ENCODE data around the gene ZBTB18.
"Not testable (repeated sequence)": the region's sequence is repeated elsewhere in the genome, so short reads cannot be mapped to it uniquely, and the experiment has no call there.

Gene ZBTB18

GRCh38 chr1:244022864-244023440, 28.1 kb upstream of the ZBTB18 start:
- Mint-ChIP-seq H3K4me3 (no peak overlapping the region), H3K36me3 (peaks cover 0 to 3% of the 10 kb centered on the region in 2 donors), H3K4me1 (no peaks in the 10 kb centered on the region), H3K27me3 (peaks cover 0 to 18% of the 10 kb centered on the region in 2 donors), H3K9me3 (peaks cover 0 to 2% of the 10 kb centered on the region in 2 donors), H3K27ac (no peak overlapping the region)
- ATAC-seq (replicated peaks) = no peak
- no peak for DNase-seq

- Mint-ChIP-seq H3K36me3 (no peaks in the 10 kb centered on the region), H3K27me3 (peaks cover 0 to 9% of the 10 kb centered on the region in 2 donors), H3K27ac (no peak overlapping the region), H3K4me3 (no peak overlapping the region), H3K4me1 (no peaks in the 10 kb centered on the region), H3K9me3 (no peaks in the 10 kb centered on the region)
- no peak for ATAC-seq (replicated peaks)
- no peak for DNase-seq
Observed at GRCh38 chr1:244027491-244028145, 23.5 kb upstream of the ZBTB18 start.

- ATAC-seq (replicated peaks) (no peak), DNase-seq (no peak)
- Mint-ChIP-seq H3K27me3 (peaks cover 8 to 9% of the 10 kb centered on the region in 2 donors), H3K9me3 (no peaks in the 10 kb centered on the region), H3K4me1 (no peaks in the 10 kb centered on the region), H3K36me3 (no peaks in the 10 kb centered on the region), H3K4me3 (no peak overlapping the region), H3K27ac (no peak overlapping the region)
Observed at GRCh38 chr1:244028701-244029100, 22.4 kb upstream of the ZBTB18 start.

GRCh38 chr1:244029124-244029523, 22.0 kb upstream of the ZBTB18 start:
- H3K9me3 Mint-ChIP-seq = no peaks in the 10 kb centered on the region
- ATAC-seq (replicated peaks) (no peak), DNase-seq (no peak)
- no peak overlapping the region for H3K27ac Mint-ChIP-seq
- no peaks in the 10 kb centered on the region for H3K4me1 Mint-ChIP-seq
- H3K4me3 Mint-ChIP-seq = no peak overlapping the region
- no peaks in the 10 kb centered on the region for H3K36me3 Mint-ChIP-seq
- peaks cover 8 to 12% of the 10 kb centered on the region in 2 donors for H3K27me3 Mint-ChIP-seq

GRCh38 chr1:244030481-244031040, 20.5 kb upstream of the ZBTB18 start:
- H3K4me3 Mint-ChIP-seq = no peak overlapping the region
- H3K36me3 Mint-ChIP-seq = no peaks in the 10 kb centered on the region
- H3K4me1 Mint-ChIP-seq = no peaks in the 10 kb centered on the region
- H3K27me3 Mint-ChIP-seq = peaks cover 5 to 12% of the 10 kb centered on the region in 2 donors
- DNase-seq (no peak), ATAC-seq (replicated peaks) (no peak)
- H3K9me3 Mint-ChIP-seq = no peaks in the 10 kb centered on the region
- no peak overlapping the region for H3K27ac Mint-ChIP-seq

GRCh38 chr1:244035358-244035757, 15.7 kb upstream of the ZBTB18 start:
- no peaks in the 10 kb centered on the region for H3K4me1 Mint-ChIP-seq
- DNase-seq (no peak), ATAC-seq (replicated peaks) (no peak)
- H3K4me3 Mint-ChIP-seq = no peak overlapping the region
- H3K36me3 Mint-ChIP-seq = no peaks in the 10 kb centered on the region
- no peaks in the 10 kb centered on the region for H3K9me3 Mint-ChIP-seq
- H3K27ac Mint-ChIP-seq = no peak overlapping the region
- H3K27me3 Mint-ChIP-seq = peaks cover 5 to 12% of the 10 kb centered on the region in 2 donors

- Mint-ChIP-seq H3K27me3 (peaks cover 5 to 12% of the 10 kb centered on the region in 2 donors), H3K36me3 (no peaks in the 10 kb centered on the region), H3K4me3 (no peak overlapping the region), H3K27ac (no peak overlapping the region), H3K9me3 (no peaks in the 10 kb centered on the region), H3K4me1 (no peaks in the 10 kb centered on the region)
- ATAC-seq (replicated peaks) (no peak), DNase-seq (no peak)
Observed at GRCh38 chr1:244037252-244037651, 13.8 kb upstream of the ZBTB18 start.

- Mint-ChIP-seq H3K36me3 (no peaks in the 10 kb centered on the region), H3K27ac (no peak overlapping the region), H3K9me3 (no peaks in the 10 kb centered on the region), H3K4me1 (peaks cover 11 to 16% of the 10 kb centered on the region in 2 donors), H3K4me3 (no peak overlapping the region), H3K27me3 (no peaks in the 10 kb centered on the region)
- no peak for DNase-seq
- no peak for ATAC-seq (replicated peaks)
Observed at GRCh38 chr1:244041466-244042120, 9.5 kb upstream of the ZBTB18 start.

GRCh38 chr1:244042293-244042692, 8.8 kb upstream of the ZBTB18 start:
- ATAC-seq (replicated peaks) = no peak
- no peak for DNase-seq
- Mint-ChIP-seq H3K36me3 (no peaks in the 10 kb centered on the region), H3K9me3 (no peaks in the 10 kb centered on the region), H3K4me1 (peaks cover 14 to 23% of the 10 kb centered on the region in 2 donors), H3K27ac (no peak overlapping the region), H3K4me3 (no peak overlapping the region), H3K27me3 (no peaks in the 10 kb centered on the region)

- ATAC-seq (replicated peaks) (no peak), DNase-seq (no peak)
- no peaks in the 10 kb centered on the region for H3K9me3 Mint-ChIP-seq
- H3K27me3 Mint-ChIP-seq = no peaks in the 10 kb centered on the region
- H3K4me1 Mint-ChIP-seq = peaks cover 16 to 25% of the 10 kb centered on the region in 2 donors
- no peak overlapping the region for H3K27ac Mint-ChIP-seq
- H3K36me3 Mint-ChIP-seq = peaks cover 0 to 2% of the 10 kb centered on the region in 2 donors
- H3K4me3 Mint-ChIP-seq = no peak overlapping the region
Observed at GRCh38 chr1:244044423-244044822, 6.7 kb upstream of the ZBTB18 start.

GRCh38 chr1:244046254-244046653, 4.8 kb upstream of the ZBTB18 start:
- not testable (repeated sequence) for ATAC-seq (replicated peaks); H3K4me3 Mint-ChIP-seq; H3K36me3 Mint-ChIP-seq; H3K27me3 Mint-ChIP-seq; H3K27ac Mint-ChIP-seq; DNase-seq; H3K9me3 Mint-ChIP-seq
- H3K4me1 Mint-ChIP-seq = peaks cover 25 to 30% of the 10 kb centered on the region in 2 donors

- peaks cover 25 to 32% of the 10 kb centered on the region in 2 donors for H3K4me1 Mint-ChIP-seq
- H3K27me3 Mint-ChIP-seq = no peaks in the 10 kb centered on the region
- no peak for DNase-seq
- H3K36me3 Mint-ChIP-seq = peaks cover 0 to 6% of the 10 kb centered on the region in 2 donors
- H3K9me3 Mint-ChIP-seq = no peaks in the 10 kb centered on the region
- peak overlapping the region; percentile 100 for H3K27ac Mint-ChIP-seq
- H3K4me3 Mint-ChIP-seq = peak overlapping the region; percentile 92 to 98
- ATAC-seq (replicated peaks) = no peak
Observed at GRCh38 chr1:244046907-244047611, 4.0 kb upstream of the ZBTB18 start.

GRCh38 chr1:244047621-244048255, 3.3 kb upstream of the ZBTB18 start:
- H3K9me3 Mint-ChIP-seq = no peaks in the 10 kb centered on the region
- ATAC-seq (replicated peaks) (peak; percentile 44 to 46), DNase-seq (no peak)
- H3K4me3 Mint-ChIP-seq = peak overlapping the region; percentile 92 to 98
- peak overlapping the region; percentile 100 for H3K27ac Mint-ChIP-seq
- H3K4me1 Mint-ChIP-seq = peaks cover 25 to 32% of the 10 kb centered on the region in 2 donors
- no peaks in the 10 kb centered on the region for H3K27me3 Mint-ChIP-seq
- H3K36me3 Mint-ChIP-seq = peaks cover 0 to 6% of the 10 kb centered on the region in 2 donors
